HL-60 (cell line): ENCODE measurements around the gene DOCK9.

ENCODE experiments used
- GABPA ChIP-seq: IDR thresholded peaks from 2 replicates; pipeline ENCODE4 v1.6.1; 2012; ENCODE audit warnings: low read depth
- POLR2AphosphoS5 ChIP-seq: IDR thresholded peaks from 2 replicates; pipeline ENCODE4 v1.6.1; 2012; ENCODE audit warnings: low read depth
- SPI1 ChIP-seq: IDR thresholded peaks from 2 replicates; pipeline ENCODE4 v1.6.1; 2012; ENCODE audit warnings: low read depth, mild to moderate bottlenecking, borderline replicate concordance
- TF ChIP-seq, protein P1 (sequence below): IDR thresholded peaks from one replicate; pipeline ENCODE4 v1.5.1; 2011; ENCODE audit warnings: low read length, control low read depth, inconsistent platforms; ENCODE audit not compliant: insufficient read depth
- TF ChIP-seq, protein P2 (sequence below): IDR thresholded peaks from 2 replicates; pipeline ENCODE4 v1.6.1; 2012; ENCODE audit warnings: low read depth; ENCODE audit not compliant: insufficient replicate concordance

DNA sequence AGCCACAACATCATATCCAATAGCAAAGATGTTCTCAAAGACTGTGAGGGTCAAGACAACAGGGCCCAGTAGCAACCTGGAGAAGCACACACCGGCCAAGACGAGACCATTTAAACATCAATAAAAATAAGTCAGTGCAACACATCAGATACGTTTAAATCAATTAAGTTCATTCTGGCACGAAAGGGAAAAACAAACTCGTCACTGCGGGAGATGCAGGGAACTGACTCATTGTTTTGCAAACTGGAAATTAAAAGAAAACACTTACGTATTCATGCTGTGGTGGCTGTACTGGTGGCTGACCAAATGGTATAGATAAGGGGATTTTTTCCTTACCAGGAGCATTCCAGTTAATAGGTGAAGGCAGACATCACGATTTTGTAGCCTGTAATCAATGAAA is 199.1 kb downstream of the DOCK9 start:
- TF ChIP-seq, protein P1, sequence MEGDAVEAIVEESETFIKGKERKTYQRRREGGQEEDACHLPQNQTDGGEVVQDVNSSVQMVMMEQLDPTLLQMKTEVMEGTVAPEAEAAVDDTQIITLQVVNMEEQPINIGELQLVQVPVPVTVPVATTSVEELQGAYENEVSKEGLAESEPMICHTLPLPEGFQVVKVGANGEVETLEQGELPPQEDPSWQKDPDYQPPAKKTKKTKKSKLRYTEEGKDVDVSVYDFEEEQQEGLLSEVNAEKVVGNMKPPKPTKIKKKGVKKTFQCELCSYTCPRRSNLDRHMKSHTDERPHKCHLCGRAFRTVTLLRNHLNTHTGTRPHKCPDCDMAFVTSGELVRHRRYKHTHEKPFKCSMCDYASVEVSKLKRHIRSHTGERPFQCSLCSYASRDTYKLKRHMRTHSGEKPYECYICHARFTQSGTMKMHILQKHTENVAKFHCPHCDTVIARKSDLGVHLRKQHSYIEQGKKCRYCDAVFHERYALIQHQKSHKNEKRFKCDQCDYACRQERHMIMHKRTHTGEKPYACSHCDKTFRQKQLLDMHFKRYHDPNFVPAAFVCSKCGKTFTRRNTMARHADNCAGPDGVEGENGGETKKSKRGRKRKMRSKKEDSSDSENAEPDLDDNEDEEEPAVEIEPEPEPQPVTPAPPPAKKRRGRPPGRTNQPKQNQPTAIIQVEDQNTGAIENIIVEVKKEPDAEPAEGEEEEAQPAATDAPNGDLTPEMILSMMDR, result no peak
- no peak for TF ChIP-seq GABPA
- TF ChIP-seq POLR2AphosphoS5, result no peak
- TF ChIP-seq, protein P2, sequence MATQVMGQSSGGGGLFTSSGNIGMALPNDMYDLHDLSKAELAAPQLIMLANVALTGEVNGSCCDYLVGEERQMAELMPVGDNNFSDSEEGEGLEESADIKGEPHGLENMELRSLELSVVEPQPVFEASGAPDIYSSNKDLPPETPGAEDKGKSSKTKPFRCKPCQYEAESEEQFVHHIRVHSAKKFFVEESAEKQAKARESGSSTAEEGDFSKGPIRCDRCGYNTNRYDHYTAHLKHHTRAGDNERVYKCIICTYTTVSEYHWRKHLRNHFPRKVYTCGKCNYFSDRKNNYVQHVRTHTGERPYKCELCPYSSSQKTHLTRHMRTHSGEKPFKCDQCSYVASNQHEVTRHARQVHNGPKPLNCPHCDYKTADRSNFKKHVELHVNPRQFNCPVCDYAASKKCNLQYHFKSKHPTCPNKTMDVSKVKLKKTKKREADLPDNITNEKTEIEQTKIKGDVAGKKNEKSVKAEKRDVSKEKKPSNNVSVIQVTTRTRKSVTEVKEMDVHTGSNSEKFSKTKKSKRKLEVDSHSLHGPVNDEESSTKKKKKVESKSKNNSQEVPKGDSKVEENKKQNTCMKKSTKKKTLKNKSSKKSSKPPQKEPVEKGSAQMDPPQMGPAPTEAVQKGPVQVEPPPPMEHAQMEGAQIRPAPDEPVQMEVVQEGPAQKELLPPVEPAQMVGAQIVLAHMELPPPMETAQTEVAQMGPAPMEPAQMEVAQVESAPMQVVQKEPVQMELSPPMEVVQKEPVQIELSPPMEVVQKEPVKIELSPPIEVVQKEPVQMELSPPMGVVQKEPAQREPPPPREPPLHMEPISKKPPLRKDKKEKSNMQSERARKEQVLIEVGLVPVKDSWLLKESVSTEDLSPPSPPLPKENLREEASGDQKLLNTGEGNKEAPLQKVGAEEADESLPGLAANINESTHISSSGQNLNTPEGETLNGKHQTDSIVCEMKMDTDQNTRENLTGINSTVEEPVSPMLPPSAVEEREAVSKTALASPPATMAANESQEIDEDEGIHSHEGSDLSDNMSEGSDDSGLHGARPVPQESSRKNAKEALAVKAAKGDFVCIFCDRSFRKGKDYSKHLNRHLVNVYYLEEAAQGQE, result no peak
- no peak for TF ChIP-seq SPI1
